NCI-H2029 treated with DMSO at 0.1 percent for 48 hours (cell line): ENCODE results near the gene LSM11.
A peak's percentile ranks its signal among the peaks of the same experiment; 100 is the strongest.

ENCODE experiments used
- DNase-seq: peaks from one replicate; lab custom pipeline; 2025; lab: John Stamatoyannopoulos, UW

LSM11 gene

DNA sequence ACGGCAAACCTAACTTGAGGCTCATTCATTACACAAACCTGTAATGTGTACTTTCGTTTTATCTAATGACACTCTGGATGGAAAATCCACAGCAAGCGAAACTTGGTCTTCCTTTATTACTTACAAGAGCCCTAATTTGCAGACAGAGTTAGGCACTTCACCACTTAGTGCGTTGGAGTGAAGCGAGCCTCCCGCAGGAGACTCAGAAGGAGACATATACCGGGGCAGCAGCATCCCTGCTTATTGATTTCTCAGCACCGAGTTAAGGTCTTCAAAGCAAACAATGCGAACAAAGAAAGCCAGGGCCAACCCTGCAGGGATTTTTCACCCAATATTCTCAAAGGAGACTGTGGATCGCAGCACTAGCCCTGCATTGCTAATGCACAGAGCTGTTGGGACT lies 28.6 kb downstream of the LSM11 start:
- no peak for DNase-seq

DNA sequence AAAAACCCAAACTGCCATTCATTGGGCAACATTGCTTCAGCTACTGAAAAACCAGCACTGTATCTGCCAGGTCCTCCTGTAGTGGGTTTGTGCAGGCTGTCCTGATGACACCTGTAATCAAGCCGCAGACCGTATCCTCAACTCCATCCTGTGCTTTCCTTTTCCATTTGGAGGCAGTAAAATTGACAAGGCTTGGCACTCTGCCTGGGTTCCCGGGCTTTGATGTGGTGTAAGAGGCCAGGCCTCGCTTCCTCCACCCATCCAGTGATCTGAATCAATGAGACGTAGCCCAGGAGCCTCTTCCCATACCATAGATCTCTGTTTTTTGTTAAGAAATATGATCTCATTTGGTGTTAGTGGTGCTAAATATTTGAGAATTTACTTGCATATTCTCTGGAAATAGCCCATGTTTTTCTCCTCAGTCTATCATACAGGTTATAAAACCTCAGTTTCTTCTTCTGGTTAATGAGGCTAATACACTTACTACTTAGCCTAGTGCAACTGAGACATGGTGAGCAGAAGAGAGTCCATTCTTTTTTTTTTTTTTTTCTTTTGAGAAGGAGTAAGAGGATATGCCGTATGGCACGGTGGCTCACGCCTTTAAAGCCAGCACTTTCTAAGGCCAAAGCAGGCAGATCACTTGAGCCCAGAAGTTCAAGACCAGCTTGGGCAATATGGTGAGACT lies 34.8 kb downstream of the LSM11 start:
- peak; percentile 87 for DNase-seq

DNA sequence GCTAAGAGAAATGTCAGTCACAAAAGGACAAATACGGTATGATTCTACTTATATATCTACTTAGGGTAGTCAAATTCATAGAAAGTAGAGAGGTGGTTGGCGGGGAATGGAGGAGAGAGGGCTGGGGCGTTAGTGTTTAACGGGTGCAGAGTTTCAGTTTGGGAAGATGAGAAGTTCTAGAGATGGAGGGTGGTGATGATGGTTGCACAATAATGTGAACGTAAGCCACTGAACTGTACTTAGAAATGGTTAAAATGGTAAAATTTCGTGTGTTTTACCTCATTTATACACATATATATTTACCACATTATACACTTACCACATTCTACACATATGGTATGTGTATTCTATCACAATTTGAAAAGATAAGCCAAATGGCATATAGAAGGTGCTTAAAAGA lies 35.7 kb downstream of the LSM11 start:
- no peak for DNase-seq

DNA sequence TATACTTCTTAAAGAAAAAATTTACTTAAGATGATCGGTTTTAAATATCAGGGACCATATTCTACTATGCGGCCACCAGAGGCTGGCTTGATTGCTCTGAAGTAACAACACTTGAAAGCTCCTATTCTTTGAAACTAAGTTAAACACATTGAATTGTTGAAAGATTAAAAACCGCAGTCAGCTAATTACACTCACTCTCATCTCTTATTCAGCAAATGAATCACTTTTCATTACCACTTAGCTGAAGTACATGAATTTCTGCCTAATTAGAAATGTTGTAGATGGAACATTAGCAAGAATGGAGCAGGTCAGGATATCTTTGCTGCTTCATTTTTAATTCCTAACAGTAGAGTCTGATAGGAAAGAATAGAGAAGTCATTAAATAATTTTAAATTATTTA lies 42.3 kb downstream of the LSM11 start:
- no peak for DNase-seq

DNA sequence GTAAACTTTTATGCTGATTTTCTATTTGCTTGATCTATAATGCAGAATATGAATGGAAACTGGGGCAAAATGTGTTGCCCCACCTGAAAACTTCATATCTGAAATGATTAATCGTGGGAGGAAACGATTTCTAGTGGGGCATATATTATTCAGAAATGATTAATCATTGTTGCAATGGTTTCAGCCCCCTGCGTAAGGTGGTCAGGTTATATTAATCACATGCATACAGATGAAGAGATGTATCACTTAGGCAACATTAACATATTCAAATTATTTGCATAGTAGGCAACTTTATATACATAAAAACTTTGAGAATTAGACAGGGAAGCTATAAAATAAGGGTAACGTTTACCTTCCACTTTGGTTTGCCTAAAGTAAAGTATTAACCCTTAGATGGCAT lies 49.8 kb downstream of the LSM11 start:
- no peak for DNase-seq

DNA sequence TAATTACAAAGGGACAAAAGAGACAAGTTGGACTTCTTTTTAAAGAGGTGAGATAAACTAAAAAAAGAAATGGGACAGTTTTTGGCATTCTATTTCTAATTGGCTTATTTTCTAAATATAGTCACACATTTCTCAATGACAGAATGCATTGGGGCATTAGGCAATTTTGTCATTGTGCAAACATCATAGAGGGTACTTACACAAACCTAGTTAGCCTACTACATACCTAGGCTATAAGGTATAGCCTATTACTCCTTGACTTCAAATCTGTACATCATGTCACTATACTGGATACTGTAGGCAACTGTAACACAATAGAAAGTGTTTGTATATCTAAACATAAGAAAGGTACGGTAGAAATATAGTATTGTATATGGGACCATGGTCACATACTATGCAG lies 56.1 kb downstream of the LSM11 start:
- DNase-seq = no peak

DNA sequence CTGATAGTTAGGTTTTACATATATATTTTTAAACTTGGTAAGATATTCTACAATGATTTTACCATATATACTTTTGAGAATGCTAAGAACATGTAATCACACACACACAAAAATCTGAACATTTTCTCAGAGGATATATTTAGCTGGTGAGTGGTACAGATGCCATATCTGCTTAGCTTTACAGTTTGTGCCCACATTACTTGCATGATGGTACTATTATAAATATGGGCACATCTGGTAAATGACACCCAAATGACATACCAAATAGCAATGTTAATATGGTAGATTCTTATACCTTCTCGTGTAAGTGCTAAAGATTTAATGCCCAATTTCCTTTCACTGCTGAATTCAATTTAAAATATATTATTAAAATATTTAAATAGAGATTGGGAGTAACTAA lies 56.6 kb downstream of the LSM11 start:
- no peak for DNase-seq

DNA sequence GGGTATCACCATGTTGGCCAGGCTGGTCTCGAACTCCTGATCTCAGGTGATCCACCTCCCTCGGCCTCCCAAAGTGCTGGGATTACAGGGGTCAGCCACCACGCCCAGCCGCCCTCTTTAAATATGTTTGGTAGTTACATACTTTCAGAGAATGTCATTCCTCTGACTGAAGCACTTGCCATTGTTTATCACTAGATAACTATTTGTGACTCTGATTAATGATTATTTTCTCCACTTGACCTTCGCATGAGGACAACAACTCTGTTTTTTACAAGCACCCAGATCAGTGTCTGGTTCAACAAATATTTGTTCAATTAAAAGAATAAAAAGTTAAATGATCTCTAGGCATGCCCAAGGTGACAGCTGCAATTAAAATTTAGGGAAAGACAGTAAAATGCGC lies 59.2 kb downstream of the LSM11 start:
- no peak for DNase-seq

DNA sequence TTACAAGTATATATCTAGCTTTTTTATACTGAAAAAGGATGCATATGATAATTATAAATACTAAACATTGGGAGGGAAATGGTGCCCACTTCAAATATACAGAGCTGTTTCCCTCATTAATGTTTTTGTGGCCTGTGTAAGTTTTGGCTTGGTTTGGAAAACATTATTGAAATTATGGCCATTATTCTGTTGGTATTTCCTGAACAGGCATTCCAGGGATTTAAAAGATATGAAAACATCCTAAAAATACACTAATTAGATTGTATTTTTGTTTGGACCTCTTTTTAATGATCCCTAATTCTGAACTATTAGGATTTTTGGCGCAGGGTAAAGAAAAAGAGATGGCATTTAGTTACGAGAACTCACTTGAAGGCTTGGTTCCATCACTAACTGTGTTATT lies 64.5 kb downstream of the LSM11 start:
- no peak for DNase-seq
